GM06990 (cell line): Measurements from ENCODE around the gene TMEM52.

Experiments
- DNase-seq: peaks from one replicate; pipeline ENCODE4 v3.0.0-alpha.2; 2011; ENCODE audit not compliant: insufficient read length; ENCODE audit errors: extremely low read depth
- H3K27me3 ChIP-seq: replicated peaks from 2 replicates; pipeline ENCODE4 v1.6.0; 2011; ENCODE audit warnings: low read length; ENCODE audit not compliant: control insufficient read depth, insufficient read depth
- H3K36me3 ChIP-seq: 2 replicates; pipeline ENCODE4 v1.5.1; 2011; ENCODE audit warnings: low read length; ENCODE audit not compliant: control insufficient read depth, insufficient read depth
- H3K4me3 ChIP-seq: replicated peaks from 2 replicates; pipeline ENCODE4 v1.5.1; 2011; ENCODE audit warnings: low read depth, mild to moderate bottlenecking, control low read depth, low read length
- CTCF ChIP-seq: IDR thresholded peaks from 2 replicates; pipeline ENCODE4 v1.5.1; 2011; ENCODE audit warnings: low read length, control low read depth, mild to moderate bottlenecking, inconsistent platforms; ENCODE audit not compliant: insufficient read depth, poor library complexity, severe bottlenecking

The TMEM52 gene

GRCh38 chr1:1924849-1925248 is 5.8 kb upstream of the TMEM52 start:
- no peak for DNase-seq
- H3K27me3 ChIP-seq = no peaks in the 10 kb centered on the region
- no peak for TF ChIP-seq CTCF
- H3K4me3 ChIP-seq = no peak overlapping the region
- no peaks in the 10 kb centered on the region for H3K36me3 ChIP-seq

DNA sequence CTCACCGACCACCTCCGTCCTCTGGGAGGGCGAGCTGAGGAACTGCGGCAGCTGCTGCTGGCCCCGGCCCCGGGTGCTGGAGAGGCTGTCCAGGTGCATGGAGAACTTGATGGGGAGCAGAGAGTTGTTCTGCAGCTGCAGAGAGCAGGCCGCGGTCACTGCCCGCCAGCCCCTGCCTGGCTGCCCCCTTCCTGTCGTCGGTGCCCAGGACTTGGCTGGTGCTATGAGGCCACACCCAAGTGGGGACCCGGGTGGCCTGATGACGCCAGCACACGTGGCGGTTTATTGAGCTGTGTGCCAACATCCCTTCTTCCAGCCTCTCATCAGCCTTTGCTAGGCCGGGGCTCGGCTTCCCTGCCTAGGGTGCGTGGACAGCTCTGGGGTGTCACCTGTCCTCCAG is 5.3 kb upstream of the TMEM52 start:
- no peaks in the 10 kb centered on the region for H3K36me3 ChIP-seq
- no peaks in the 10 kb centered on the region for H3K27me3 ChIP-seq
- H3K4me3 ChIP-seq = no peak overlapping the region
- TF ChIP-seq CTCF = no peak
- DNase-seq = no peak

- H3K4me3 ChIP-seq = no peak overlapping the region
- no peaks in the 10 kb centered on the region for H3K36me3 ChIP-seq
- DNase-seq = no peak
- TF ChIP-seq CTCF = no peak
- H3K27me3 ChIP-seq = no peaks in the 10 kb centered on the region
Measured at GRCh38 chr1:1922956-1923833, 4.1 kb upstream of the TMEM52 start.

DNA sequence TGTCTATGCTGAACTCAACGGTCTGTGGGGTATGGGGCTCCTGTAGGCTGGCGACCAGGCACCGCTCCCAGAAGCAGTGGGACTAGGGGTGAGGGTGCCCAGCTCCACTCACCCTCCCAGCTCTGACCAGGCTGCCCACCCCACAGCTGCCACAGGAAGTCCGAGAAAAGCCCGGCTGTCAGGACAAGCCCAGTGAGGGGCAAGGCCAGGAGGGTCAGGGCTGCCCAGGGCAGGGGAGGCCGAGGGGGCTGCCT is 3.5 kb upstream of the TMEM52 start:
- TF ChIP-seq CTCF = no peak
- no peak overlapping the region for H3K4me3 ChIP-seq

GRCh38 chr1:1921901-1922701 is 3.0 kb upstream of the TMEM52 start:
- Histone ChIP-seq H3K4me3 (no peak overlapping the region), H3K27me3 (no peaks in the 10 kb centered on the region), H3K36me3 (no peaks in the 10 kb centered on the region)
- no peak for TF ChIP-seq CTCF
- no peak for DNase-seq

More for the DNA sequence above, 3.5 kb upstream of the TMEM52 start:
- H3K27me3 ChIP-seq = no peaks in the 10 kb centered on the region
- no peak for DNase-seq
- H3K36me3 ChIP-seq = no peaks in the 10 kb centered on the region
